PC-9 (cell line): ENCODE measurements around the gene ARHGEF7. TPM values are rescaled to one million over a fixed set of nuclear protein-coding genes. Genes with fewer than 3 reads are reported as not detected.

Source experiments
- BruUV-seq: library from RNA; stranded (reverse); fragments of 400-500 nt; replicated peaks from 2 replicates; lab custom pipeline; 2021; lab: Mats Ljungman, UMichigan
- CTCF ChIA-PET: fragments of 300-600 bp; sonication (Branson Sonifier 250); formaldehyde crosslinking; loops from one replicate; lab custom pipeline; 2022; ENCODE audit warnings: antibody characterized with exemption; lab: Charles Lee
- POLR2A ChIA-PET: fragments of 300-600 bp; sonication (Branson Sonifier 250); formaldehyde crosslinking; loops from one replicate; lab custom pipeline; 2022; ENCODE audit warnings: antibody characterized with exemption; ENCODE audit not compliant: unreplicated experiment; lab: Charles Lee
- DNase-seq, 2 experiments: peaks; one replicate each; pipeline versions ENCODE4 v3.0.0 to v3.0.0-alpha.2; 2015 to 2022; ENCODE audit warnings: mixed read lengths in 1 of 2
- H2AFZ ChIP-seq: fragments of 200-600 bp; sonication (generic); 2 replicates; pipeline ENCODE4 v1.8.1; 2017; ENCODE audit warnings: antibody characterized with exemption
- H3F3A ChIP-seq: fragments of 200-600 bp; sonication (generic); 2 replicates; pipeline ENCODE4 v1.8.1; 2017; ENCODE audit warnings: antibody characterized with exemption, mild to moderate bottlenecking, low read depth; ENCODE audit not compliant: insufficient read depth
- H3K27ac ChIP-seq: fragments of 200-600 bp; sonication (generic); 2 replicates; pipeline ENCODE4 v1.6.1; 2016; ENCODE audit warnings: mixed run types
- H3K27me3 ChIP-seq: fragments of 200-600 bp; sonication (generic); 2 replicates; pipeline ENCODE4 v1.6.1; 2016; ENCODE audit warnings: low read depth, mixed run types; ENCODE audit not compliant: insufficient read depth
- H3K36me3 ChIP-seq: fragments of 200-600 bp; sonication (generic); 2 replicates; pipeline ENCODE4 v1.6.1; 2016; ENCODE audit warnings: low read depth, mixed run types
- H3K4me1 ChIP-seq: fragments of 200-600 bp; sonication (generic); replicated peaks from 2 replicates; pipeline ENCODE4 v1.6.1; 2016; ENCODE audit warnings: mixed run types; ENCODE audit not compliant: insufficient read depth
- H3K4me2 ChIP-seq: fragments of 200-600 bp; sonication (generic); 2 replicates; pipeline ENCODE4 v1.6.1; 2017; ENCODE audit warnings: mixed run types
- H3K4me3 ChIP-seq: fragments of 200-600 bp; sonication (generic); 2 replicates; pipeline ENCODE4 v1.6.1; 2016; ENCODE audit warnings: mixed run types
- H3K79me2 ChIP-seq: fragments of 200-600 bp; sonication (generic); 2 replicates; pipeline ENCODE4 v1.6.1; 2017; ENCODE audit warnings: low read depth, mixed run types
- H3K9me2 ChIP-seq: fragments of 200-600 bp; sonication (generic); 2 replicates; pipeline ENCODE4 v1.8.1; 2017; ENCODE audit warnings: mild to moderate bottlenecking; ENCODE audit not compliant: insufficient read depth
- H3K9me3 ChIP-seq: fragments of 200-600 bp; sonication (generic); 2 replicates; pipeline ENCODE4 v1.8.1; 2016; ENCODE audit warnings: low read depth; ENCODE audit not compliant: insufficient read depth
- H4K20me1 ChIP-seq: fragments of 200-600 bp; sonication (generic); 2 replicates; pipeline ENCODE4 v1.8.1; 2017; ENCODE audit not compliant: insufficient read depth
- EZH2 ChIP-seq: fragments of 200-600 bp; sonication (generic); IDR thresholded peaks from 2 replicates; pipeline ENCODE4 v1.8.0; 2017; ENCODE audit warnings: antibody characterized with exemption, low read depth
- intact Hi-C: fragments of 100-400 bp; cut with micrococcal nuclease; formaldehyde crosslinking; loops from one replicate; pipeline ENCODE4 v1.10.0; 2022; ENCODE audit not compliant: unreplicated experiment
- total RNA-seq: library from RNA; stranded (reverse); gene quantifications from 2 replicates; pipeline ENCODE4 v1.2.3, GENCODE V29; 2021
- TF ChIP-seq, protein P1 (sequence below): fragments of 200-600 bp; sonication (generic); conservative IDR thresholded peaks from 2 replicates; pipeline ENCODE4 v1.6.1; 2017; ENCODE audit warnings: mixed run types, antibody characterized with exemption, mild to moderate bottlenecking, moderate library complexity

The ARHGEF7 gene
- total RNA-seq, 1 experiment from 2014 or later = 37.0 TPM

DNA sequence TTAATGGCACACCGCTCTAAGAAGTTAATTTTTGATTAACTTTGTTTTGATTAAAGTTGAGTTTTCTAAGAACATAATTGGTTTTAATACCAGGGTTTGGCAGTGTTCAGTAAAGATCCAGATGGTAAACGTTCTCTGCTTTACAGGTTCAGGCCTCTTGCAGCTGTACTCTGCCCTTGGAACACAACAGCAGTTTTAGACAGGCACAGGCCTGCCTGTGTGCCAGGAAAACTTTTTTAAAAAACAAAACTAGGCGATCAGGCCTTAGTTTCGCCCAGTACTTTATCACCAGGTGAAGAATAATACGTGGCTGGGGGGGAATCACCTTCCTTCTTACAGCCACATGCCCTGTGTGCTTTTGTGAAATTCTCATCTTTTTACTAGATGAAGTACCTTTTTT is 167.3 kb downstream of the ARHGEF7 start:
- Histone ChIP-seq H3K4me3 (no peak overlapping the region), H3K36me3 (0 out of 2 replicates have a peak, but pooled peaks cover 4% of the 10 kb centered on the region), H3F3A (no peaks in the 10 kb centered on the region), H2AFZ (no peak overlapping the region), H3K9me3 (no peaks in the 10 kb centered on the region), H3K4me1 (no peaks in the 10 kb centered on the region), H3K4me2 (no peak overlapping the region), H4K20me1 (no peaks in the 10 kb centered on the region), H3K27me3 (no peaks in the 10 kb centered on the region), H3K9me2 (no peaks in the 10 kb centered on the region), H3K27ac (no peak overlapping the region), H3K79me2 (no peaks in the 10 kb centered on the region)
- ChIA-PET POLR2A (no interaction called here), CTCF (no interaction called here)
- TF ChIP-seq EZH2 = no peak
- BruUV-seq = no TSS peak
- intact Hi-C loops = no loop called here
- no peak for DNase-seq

DNA sequence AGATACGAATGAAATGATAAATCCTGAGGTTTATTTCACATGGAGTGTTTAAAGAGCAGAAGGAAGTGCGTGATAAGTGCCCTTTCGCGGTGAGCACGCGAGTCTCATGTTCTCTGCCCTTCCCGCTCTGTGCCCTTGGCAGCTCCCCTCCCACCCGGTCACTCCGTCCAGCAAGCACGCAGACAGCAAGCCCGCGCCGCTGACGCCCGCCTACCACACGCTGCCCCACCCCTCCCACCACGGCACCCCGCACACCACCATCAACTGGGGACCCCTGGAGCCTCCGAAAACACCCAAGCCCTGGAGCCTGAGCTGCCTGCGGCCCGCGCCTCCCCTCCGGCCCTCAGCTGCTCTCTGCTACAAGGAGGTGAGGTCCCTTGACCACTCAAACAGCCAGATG is 167.9 kb downstream of the ARHGEF7 start:
- no peak for DNase-seq
- Histone ChIP-seq H3K36me3 (0 out of 2 replicates have a peak, but pooled peaks cover 4% of the 10 kb centered on the region), H3K9me3 (no peaks in the 10 kb centered on the region), H3F3A (no peaks in the 10 kb centered on the region), H3K9me2 (no peaks in the 10 kb centered on the region), H2AFZ (no peak overlapping the region), H3K79me2 (no peaks in the 10 kb centered on the region), H3K27ac (no peak overlapping the region), H3K27me3 (no peaks in the 10 kb centered on the region), H3K4me2 (no peak overlapping the region), H3K4me3 (no peak overlapping the region), H3K4me1 (no peaks in the 10 kb centered on the region), H4K20me1 (no peaks in the 10 kb centered on the region)
- ChIA-PET POLR2A (no interaction called here), CTCF (no interaction called here)
- TF ChIP-seq, protein P1, sequence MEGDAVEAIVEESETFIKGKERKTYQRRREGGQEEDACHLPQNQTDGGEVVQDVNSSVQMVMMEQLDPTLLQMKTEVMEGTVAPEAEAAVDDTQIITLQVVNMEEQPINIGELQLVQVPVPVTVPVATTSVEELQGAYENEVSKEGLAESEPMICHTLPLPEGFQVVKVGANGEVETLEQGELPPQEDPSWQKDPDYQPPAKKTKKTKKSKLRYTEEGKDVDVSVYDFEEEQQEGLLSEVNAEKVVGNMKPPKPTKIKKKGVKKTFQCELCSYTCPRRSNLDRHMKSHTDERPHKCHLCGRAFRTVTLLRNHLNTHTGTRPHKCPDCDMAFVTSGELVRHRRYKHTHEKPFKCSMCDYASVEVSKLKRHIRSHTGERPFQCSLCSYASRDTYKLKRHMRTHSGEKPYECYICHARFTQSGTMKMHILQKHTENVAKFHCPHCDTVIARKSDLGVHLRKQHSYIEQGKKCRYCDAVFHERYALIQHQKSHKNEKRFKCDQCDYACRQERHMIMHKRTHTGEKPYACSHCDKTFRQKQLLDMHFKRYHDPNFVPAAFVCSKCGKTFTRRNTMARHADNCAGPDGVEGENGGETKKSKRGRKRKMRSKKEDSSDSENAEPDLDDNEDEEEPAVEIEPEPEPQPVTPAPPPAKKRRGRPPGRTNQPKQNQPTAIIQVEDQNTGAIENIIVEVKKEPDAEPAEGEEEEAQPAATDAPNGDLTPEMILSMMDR = no peak
- TF ChIP-seq EZH2 = no peak
- BruUV-seq = no TSS peak
- intact Hi-C loops = no loop called here

DNA sequence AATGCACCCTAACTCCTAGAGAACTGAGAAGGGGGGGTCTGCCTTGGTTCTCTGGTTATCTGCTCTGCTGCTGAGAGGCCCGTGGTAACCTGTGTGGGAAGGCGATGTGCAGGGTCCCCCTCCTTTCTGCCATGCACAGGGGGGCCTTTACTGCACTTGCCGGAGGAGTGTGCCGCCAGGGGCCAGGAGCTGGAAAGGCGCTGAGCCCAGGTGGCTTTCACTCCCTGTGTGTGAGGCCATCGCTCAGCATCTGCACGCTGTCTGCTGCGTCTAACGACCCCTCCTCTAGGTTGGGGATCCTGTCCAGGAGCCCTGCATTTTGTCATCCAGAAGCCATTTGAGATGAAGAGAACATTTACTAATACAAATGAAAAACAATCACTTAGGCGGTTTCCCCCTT is 168.3 kb downstream of the ARHGEF7 start:
- Histone ChIP-seq H3K4me3 (no peak overlapping the region), H2AFZ (no peak overlapping the region), H3F3A (no peaks in the 10 kb centered on the region), H3K9me2 (no peaks in the 10 kb centered on the region), H4K20me1 (no peaks in the 10 kb centered on the region), H3K27me3 (no peaks in the 10 kb centered on the region), H3K36me3 (0 out of 2 replicates have a peak, but pooled peaks cover 4% of the 10 kb centered on the region), H3K4me1 (no peaks in the 10 kb centered on the region), H3K27ac (no peak overlapping the region), H3K9me3 (no peaks in the 10 kb centered on the region), H3K4me2 (no peak overlapping the region), H3K79me2 (no peaks in the 10 kb centered on the region)
- intact Hi-C loops = no loop called here
- CTCF ChIA-PET = no interaction called here
- no peak for DNase-seq
- TF ChIP-seq EZH2 = no peak
- TF ChIP-seq, protein P1 = no peak
- no TSS peak for BruUV-seq
- POLR2A ChIA-PET = no interaction called here

DNA sequence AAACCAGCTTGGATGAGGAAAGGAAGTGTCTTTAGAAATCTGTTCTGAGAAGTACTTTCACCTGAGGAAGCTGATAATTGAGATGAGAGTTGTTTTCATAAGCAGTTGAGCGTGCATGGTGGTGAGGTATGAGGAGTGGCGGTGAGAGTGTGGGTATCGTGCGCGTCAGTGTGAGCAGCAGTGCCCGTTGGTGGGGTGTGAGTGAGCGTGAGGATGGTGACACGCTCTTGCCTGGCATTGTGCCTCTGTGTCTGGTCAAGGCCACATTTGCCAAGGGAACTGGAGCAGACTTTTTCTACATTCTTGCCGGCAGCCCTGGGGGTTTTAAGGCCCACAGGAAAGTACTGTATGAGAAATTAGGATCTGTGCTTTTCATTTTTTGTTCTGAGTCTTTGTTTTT is 168.9 kb downstream of the ARHGEF7 start:
- DNase-seq = no peak
- no peaks in the 10 kb centered on the region for H4K20me1 ChIP-seq
- no peaks in the 10 kb centered on the region for H3K79me2 ChIP-seq
- H3K9me3 ChIP-seq = no peaks in the 10 kb centered on the region
- H3F3A ChIP-seq = no peaks in the 10 kb centered on the region
- POLR2A ChIA-PET = no interaction called here
- BruUV-seq = no TSS peak
- no peaks in the 10 kb centered on the region for H3K4me1 ChIP-seq
- H2AFZ ChIP-seq = no peak overlapping the region
- no peak overlapping the region for H3K27ac ChIP-seq
- no peak overlapping the region for H3K4me3 ChIP-seq
- no peaks in the 10 kb centered on the region for H3K9me2 ChIP-seq
- H3K36me3 ChIP-seq = 0 out of 2 replicates have a peak, but pooled peaks cover 4% of the 10 kb centered on the region
- H3K27me3 ChIP-seq = no peaks in the 10 kb centered on the region
- H3K4me2 ChIP-seq = no peak overlapping the region
- intact Hi-C loops = no loop called here
- CTCF ChIA-PET = no interaction called here
- TF ChIP-seq, protein P1 = no peak
- no peak for TF ChIP-seq EZH2
